Brain microvascular endothelial cell (primary cell): ENCODE measurements around the gene CHST6.
"Not testable (repeated sequence)": the region's sequence is repeated elsewhere in the genome, so short reads cannot be mapped to it uniquely, and the experiment has no call there.

Experiments
- DNase-seq: peaks from one replicate; pipeline ENCODE4 v3.0.0-alpha.2; 2020
- H3K27ac ChIP-seq: fragments of 250-450 bp; sonication (Bioruptor Pico); 2 replicates; pipeline ENCODE4 v1.5.1; 2020; ENCODE audit warnings: mild to moderate bottlenecking, moderate library complexity
- H3K27me3 ChIP-seq: fragments of 250-450 bp; sonication (Bioruptor Pico); replicated peaks from 2 replicates; pipeline ENCODE4 v1.5.1; 2020; ENCODE audit warnings: mild to moderate bottlenecking
- H3K36me3 ChIP-seq: fragments of 250-450 bp; sonication (Bioruptor Pico); replicated peaks from 2 replicates; pipeline ENCODE4 v1.5.1; 2020; ENCODE audit warnings: mild to moderate bottlenecking
- H3K4me3 ChIP-seq: 2 replicates; pipeline ENCODE4 v1.5.1; 2011; ENCODE audit warnings: low read depth, mild to moderate bottlenecking, control low read depth, low read length, moderate library complexity
- in situ Hi-C: cut with HindIII; loops from 2 replicates; pipeline ENCODE4 v1.10.0; 2017; ENCODE audit warnings: low sequenced_read_pairs, low pct_ligation_motif_present
- TF ChIP-seq, protein P1 (sequence below): IDR thresholded peaks from 2 replicates; pipeline ENCODE4 v1.5.1; 2011; ENCODE audit warnings: low read depth, mild to moderate bottlenecking, moderate library complexity, low read length, control low read depth, inconsistent platforms; ENCODE audit errors: missing control alignments

Gene CHST6

DNA sequence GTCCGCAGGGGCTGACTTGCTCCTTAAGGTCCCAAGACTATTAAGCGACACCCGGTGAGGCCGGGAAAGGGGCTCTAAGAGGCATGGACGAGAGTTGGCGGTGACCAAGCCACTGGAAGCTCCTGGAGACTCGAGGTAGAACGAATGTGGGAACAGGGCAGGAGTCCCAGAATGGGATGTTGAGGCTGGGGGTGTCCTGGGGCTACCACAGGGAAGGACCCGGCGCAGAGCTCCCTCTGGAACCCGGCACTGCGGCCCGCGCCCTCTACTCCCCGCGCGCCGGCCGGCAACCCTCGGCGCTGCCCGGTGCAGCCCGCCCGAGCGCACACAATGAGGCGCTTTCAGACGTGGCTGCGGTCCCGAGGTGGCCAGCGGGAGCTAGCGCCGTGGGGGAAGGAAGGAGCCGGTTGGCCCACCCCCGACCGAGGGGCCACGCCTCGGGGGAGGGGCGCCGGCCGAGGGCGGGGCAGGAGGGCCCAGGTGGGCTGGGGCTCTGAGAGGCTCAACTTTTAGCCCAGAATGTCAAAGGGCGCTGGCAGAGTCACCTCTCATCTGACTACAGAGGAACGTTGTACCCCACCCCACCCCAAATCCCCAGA lies at the start of gene CHST6:
CHST6 (minus strand) TSS at position 366 of the 599 bp plus-strand sequence. CDS start 15,613 bp downstream, outside the sequence.
- no peaks in the 10 kb centered on the region for H3K27me3 ChIP-seq
- no peak within 1 kb of the TSS for H3K27ac ChIP-seq
- in situ Hi-C loops, result no loop called here
- no peaks in the 10 kb centered on the region for H3K36me3 ChIP-seq
- TF ChIP-seq, protein P1, sequence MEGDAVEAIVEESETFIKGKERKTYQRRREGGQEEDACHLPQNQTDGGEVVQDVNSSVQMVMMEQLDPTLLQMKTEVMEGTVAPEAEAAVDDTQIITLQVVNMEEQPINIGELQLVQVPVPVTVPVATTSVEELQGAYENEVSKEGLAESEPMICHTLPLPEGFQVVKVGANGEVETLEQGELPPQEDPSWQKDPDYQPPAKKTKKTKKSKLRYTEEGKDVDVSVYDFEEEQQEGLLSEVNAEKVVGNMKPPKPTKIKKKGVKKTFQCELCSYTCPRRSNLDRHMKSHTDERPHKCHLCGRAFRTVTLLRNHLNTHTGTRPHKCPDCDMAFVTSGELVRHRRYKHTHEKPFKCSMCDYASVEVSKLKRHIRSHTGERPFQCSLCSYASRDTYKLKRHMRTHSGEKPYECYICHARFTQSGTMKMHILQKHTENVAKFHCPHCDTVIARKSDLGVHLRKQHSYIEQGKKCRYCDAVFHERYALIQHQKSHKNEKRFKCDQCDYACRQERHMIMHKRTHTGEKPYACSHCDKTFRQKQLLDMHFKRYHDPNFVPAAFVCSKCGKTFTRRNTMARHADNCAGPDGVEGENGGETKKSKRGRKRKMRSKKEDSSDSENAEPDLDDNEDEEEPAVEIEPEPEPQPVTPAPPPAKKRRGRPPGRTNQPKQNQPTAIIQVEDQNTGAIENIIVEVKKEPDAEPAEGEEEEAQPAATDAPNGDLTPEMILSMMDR, result no peak
- peak; percentile 7 for DNase-seq
- H3K4me3 ChIP-seq, result peak within 1 kb of the TSS; percentile 60

DNA sequence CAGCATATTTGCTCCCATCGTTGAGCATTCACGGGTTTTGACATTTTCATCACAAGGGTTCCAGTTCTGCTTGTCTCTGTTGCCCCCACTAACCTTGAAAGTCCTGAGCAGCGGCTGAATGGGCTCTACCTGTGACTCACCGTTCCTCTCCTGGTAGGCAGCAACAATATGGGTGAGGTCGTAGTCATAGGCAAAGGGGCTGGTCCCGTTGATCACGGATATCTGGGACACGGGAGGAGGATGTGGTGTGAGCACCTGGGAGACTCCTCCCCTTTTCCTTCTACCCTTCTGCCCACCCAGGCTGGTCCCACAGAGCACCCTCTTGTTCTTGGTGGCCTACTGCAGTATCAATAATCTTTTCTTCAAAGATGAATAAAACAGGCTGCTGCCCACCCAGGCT lies 47.2 kb upstream of the CHST6 start:
- DNase-seq, H3K27ac ChIP-seq, H3K4me3 ChIP-seq, in situ Hi-C loops, H3K36me3 ChIP-seq, H3K27me3 ChIP-seq: not testable (repeated sequence)

DNA sequence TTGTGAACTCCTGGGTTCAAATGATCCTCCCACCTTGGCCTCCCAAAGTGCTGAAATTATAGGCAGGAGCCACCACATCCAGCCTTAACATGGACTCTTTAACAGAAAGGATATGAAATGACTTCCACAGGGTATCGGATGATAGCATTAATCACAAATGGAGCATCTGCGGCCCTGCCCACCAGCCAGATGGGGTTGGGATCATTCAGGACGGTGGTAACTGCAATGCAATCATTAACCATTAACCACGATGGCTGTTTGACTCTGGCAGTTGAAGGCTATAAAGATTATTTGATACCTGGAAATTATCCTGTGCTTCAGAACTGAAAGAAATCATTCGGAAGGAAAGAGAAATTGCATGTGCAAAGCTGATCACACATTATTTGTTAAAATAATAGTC lies 46.0 kb upstream of the CHST6 start:
- in situ Hi-C loops, result no loop called here
- no peaks in the 10 kb centered on the region for H3K36me3 ChIP-seq
- H3K27ac ChIP-seq, result no peak overlapping the region
- H3K27me3 ChIP-seq, result no peaks in the 10 kb centered on the region
- H3K4me3 ChIP-seq, result no peak overlapping the region
- no peak for DNase-seq
- TF ChIP-seq, protein P1, result no peak

DNA sequence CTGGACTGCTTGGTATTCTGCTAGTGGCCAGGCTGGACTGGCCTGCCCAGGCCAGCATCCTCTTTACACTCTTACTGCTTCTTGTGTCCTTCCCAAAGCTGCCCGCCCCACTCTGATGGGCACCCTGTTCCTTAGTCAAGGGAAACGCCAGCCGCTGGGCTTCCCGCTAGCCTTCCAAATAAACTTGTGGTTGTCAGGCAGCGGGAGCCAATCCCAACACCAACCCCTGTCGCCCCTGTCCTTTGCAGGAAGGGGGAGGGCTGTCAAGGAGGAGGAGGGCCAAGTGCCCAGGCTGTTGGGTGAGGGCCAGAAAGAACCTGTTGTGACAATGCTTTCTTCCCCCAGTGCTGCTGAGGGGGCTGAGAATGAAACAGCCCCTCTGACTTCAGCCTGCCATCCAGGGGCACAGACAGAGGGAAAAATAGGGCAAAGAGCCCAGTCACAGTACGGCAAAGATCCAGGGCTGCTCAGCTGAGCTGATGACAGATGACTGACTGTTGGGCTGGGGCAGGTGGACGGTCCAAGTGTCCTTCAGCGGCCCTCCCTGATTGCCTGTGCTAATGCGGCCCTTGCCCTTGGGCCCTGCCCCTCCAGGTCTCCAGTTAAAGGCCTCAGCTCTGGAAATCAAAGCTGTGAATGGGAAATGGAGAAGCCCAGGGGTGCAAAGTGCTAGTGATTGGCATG lies 43.8 kb upstream of the CHST6 start:
- H3K36me3 ChIP-seq, H3K4me3 ChIP-seq, DNase-seq, H3K27me3 ChIP-seq, H3K27ac ChIP-seq, in situ Hi-C loops: not testable (repeated sequence)

DNA sequence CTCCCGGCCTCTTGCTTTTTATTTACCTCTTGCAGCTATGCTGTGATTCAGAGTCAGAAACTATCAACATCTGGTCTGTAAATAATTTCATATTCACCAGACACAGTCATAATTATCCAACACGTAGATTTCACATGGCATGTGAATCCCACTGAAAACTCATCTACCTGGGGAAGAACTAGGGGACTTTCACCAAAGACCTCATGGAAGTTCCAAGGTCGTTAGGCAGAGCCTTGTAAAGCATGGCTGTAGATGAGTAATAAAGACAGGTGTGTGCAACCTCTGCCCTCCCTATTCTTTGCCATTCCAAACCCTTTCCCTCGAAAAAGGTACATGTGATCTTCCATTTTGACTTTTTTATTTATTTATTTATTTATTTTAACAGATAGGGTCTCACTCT lies 42.5 kb upstream of the CHST6 start:
- no peak for DNase-seq
- TF ChIP-seq, protein P1, result no peak
- no peak overlapping the region for H3K27ac ChIP-seq
- no peak overlapping the region for H3K4me3 ChIP-seq
- in situ Hi-C loops, result no loop called here
- peaks cover 1% of the 10 kb centered on the region for H3K27me3 ChIP-seq
- no peaks in the 10 kb centered on the region for H3K36me3 ChIP-seq

DNA sequence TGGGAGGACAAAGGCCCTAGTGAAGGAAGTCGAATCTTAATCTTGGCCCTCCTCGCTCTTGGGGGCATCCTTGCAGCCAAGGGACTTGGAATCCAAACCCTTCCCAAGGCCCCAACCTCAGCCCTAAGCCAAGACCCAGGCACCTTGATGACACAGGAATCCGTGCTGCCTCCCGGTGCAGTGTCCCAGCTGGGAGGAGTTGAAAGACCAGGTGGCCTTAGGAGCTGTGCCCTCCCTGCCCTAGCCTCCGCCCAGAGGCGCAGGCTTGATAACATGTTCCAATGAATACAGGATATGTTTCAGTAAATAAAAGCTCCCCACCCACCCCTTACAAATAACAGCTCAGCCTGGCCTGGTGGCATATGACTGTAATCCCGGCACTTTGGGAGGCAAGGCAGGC lies 40.7 kb upstream of the CHST6 start, which contains the start of gene CHST5:
CHST5 (minus strand) TSS at position 208 of the 400 bp plus-strand sequence. CDS start 5,724 bp downstream, outside the sequence.
- in situ Hi-C loops, result no loop called here
- no peak within 1 kb of the TSS for H3K4me3 ChIP-seq
- no peak for DNase-seq
- H3K27ac ChIP-seq, result no peak within 1 kb of the TSS
- no peaks in the 10 kb centered on the region for H3K36me3 ChIP-seq
- H3K27me3 ChIP-seq, result peaks cover 1% of the 10 kb centered on the region
- TF ChIP-seq, protein P1, result no peak
